ENCODE data around the gene ITGAV.

The ITGAV gene

GRCh38 chr2:186687807-186688211 lies 98.0 kb downstream of the ITGAV start:
- DNase-seq, result no peak

DNA sequence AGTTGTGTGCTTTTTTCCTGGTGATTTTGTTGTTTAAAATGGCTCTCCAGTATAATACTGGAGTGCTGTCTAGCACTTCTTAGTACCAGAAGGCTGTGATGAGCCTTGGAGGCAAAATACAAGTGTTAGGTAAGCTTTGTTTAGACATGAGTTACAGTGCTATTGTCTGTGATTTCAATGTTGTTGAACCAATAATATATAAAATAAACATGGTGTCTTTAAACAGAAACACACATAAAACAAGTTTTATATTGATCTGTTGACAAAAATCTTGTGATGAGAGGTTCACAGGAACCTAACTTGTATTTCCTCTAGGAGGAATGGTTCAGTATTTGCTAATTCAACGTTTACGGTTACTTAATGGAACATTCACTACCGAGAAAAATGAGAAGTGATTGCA lies 99.0 kb downstream of the ITGAV start:
- DNase-seq, result no peak

- no peak for DNase-seq
These were observed 100.9 kb downstream of the ITGAV start for GRCh38 chr2:186690786-186691185.

DNA sequence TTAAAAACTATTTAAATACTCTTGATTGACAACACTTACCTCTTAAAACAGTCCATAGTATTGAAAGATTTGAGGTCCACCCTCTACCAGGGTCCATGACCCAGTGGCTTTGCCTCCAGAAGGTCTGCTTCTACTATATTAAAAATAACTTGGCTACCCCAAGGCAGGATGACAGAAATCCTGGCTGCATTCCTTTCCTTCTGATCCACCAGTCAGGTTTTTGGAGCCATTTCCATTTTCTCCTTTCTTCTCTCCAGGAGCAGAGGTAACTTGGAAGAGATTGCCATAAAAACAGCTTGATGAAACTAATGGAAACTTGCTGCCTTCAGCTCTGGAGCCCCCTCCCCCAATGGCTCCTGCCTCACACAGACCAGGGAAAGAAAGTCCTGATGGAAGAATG lies 101.4 kb downstream of the ITGAV start:
- DNase-seq, result no peak

- DNase-seq, result no peak
These were observed 102.0 kb downstream of the ITGAV start for GRCh38 chr2:186691900-186692299.

- no peak for DNase-seq
These were observed 103.6 kb downstream of the ITGAV start for GRCh38 chr2:186693446-186693832.

DNA sequence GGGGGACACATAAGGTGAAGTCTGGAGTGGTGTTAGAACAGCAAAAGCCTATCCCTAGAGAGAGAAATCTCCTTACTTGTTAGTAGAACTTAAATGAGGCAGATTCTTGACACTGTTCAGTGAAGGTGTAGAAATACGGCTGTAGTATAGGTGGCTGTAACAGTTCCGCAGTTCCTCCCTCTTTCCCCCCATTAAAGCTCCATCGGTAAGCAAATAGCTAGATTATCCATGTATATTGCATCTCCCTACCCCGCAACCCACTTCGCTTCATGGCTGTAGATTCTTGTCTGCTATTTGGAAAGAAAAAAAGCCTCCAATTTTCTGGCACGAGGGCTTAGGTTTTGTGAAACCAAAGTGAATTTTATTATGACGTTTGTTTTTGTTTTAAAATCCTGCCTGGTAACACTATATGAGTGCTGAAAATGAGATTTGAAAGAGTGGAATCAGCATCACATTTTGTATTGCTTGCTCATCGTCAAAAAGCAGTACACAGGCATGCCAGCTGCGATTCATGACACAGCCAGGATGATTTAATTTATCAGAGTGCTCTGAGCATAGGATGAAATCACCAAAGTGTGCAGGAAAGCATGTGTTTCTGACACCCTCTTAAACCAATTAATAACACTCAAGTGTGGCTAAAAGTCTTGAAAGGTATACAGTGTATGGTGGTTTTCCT lies 105.4 kb downstream of the ITGAV start:
- DNase-seq, result peak; percentile 68

GRCh38 chr2:186696290-186696689 lies 106.4 kb downstream of the ITGAV start:
- no peak for DNase-seq

DNA sequence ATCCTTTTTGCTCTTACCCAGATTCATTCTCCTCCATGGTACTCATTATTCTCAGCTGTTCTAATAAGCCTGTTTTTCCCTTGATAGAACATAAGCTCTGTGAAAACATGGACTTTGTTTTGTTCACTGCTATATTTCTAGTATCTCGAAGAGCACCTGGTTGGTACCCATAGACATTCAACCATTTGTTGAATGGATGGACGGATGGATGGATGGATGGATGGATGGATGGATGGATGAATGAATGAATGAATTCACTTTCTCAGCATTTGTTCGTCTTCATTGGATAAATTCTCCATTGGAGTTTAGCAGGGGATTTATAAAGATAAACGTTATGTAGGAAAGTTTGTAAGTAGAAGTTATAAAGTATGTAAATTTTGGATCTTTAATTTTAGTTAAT lies 106.9 kb downstream of the ITGAV start:
- DNase-seq, result no peak

DNA sequence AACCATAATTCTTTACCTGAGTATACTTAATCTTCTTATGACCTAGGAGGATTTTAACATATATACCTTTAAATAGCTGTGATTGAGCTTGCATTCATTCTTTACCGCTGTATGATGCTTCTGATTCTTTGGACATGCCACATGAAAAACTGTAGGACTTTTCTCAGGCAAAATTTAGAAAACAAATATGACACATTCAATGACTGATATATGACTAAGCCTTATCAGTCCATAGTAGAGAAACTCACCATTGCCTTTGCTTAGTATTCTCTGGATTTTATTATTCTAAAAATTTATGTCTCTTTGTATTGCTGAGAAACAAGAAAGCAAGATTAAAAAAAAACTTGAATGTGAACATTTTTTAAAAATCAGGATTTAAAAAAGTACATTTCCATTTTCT lies 107.7 kb downstream of the ITGAV start:
- DNase-seq, result no peak

GRCh38 chr2:186699742-186700141 lies 109.9 kb downstream of the ITGAV start:
- DNase-seq, result no peak

GRCh38 chr2:186702006-186702405 lies 112.2 kb downstream of the ITGAV start:
- no peak for DNase-seq

DNA sequence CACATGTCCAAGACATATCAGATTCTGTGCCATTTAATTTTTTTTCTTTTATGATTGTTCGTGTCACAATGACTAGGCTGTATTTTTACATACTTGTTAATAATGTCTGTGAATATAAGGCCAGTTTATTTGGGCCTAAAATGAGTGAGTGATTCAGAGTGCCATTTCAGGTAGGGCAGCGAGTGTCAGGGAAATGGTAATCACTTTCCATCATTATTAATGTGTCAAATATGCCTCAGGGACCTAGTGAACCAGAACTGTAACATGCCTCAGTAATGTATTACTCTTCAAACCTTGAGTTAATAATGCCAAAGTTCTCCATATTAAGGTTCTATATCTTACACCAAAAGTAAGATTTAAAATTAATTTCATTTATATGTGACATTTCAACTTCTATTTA lies 112.6 kb downstream of the ITGAV start:
- no peak for DNase-seq

DNA sequence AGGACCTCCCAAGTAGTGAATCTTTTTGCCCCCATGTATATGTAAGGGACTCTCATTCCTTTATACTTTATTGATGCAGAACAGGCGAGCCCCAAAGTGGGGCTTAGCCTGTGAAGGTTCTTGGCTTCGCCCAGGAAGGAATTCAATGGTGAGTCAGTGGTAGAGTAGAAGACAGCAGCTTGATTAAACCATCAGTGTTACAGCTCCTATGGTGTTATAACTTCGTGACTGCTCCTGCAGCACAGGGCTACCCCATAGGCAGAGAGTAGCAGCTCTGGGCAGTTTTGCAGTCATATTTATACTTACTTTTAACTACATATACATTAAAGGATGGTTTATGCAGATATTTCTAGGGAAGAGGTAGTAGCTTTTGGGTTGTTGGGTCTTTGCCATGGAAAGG lies 115.0 kb downstream of the ITGAV start:
- DNase-seq, result no peak

GRCh38 chr2:186709529-186710450 lies 119.9 kb downstream of the ITGAV start:
- no peak for DNase-seq

- DNase-seq, result no peak
These were observed 123.8 kb downstream of the ITGAV start for GRCh38 chr2:186713691-186714090.

DNA sequence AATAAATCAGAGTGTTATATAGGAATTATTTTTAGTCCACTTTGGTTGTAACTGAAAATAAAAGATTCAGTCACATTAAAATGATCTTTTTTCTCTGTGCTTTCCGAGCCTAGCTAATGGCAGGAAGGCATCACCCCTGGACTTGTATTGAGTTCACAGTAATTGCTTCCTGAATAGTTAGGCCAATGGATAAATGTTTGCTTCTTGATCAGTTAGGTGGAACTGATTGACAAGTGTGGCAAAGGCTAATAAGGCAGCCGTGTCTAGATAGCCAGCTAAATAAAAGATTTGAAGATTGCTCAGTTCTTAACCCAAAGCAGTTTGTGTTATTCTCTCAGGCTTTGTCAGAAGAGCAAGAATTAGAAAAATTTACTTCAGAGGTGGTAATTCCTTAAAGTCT lies 124.8 kb downstream of the ITGAV start:
- no peak for DNase-seq

DNA sequence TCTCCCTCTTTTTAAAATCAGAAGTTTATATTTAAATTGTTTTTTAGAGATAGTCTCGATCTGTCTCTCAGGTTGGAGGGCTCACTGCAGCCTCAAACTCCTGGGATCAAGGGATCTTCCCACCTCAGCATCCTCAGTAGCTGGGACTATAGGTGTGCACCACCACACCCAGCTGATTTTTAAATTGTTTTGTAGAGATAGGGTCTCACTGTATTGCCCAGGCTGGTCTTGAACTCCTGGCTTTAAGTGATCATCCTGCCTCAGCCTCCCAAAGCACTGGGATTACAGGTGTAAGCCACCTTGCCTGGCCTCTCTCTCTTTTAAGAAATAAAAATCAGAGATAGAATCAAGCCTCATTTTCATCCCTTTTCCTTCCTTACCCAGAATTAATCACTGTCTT lies 126.1 kb downstream of the ITGAV start:
- DNase-seq, result no peak

- no peak for DNase-seq
These were observed 127.0 kb downstream of the ITGAV start for GRCh38 chr2:186716899-186717298.

- peak; percentile 57 for DNase-seq
These were observed 127.6 kb downstream of the ITGAV start for GRCh38 chr2:186717320-186718007.

DNA sequence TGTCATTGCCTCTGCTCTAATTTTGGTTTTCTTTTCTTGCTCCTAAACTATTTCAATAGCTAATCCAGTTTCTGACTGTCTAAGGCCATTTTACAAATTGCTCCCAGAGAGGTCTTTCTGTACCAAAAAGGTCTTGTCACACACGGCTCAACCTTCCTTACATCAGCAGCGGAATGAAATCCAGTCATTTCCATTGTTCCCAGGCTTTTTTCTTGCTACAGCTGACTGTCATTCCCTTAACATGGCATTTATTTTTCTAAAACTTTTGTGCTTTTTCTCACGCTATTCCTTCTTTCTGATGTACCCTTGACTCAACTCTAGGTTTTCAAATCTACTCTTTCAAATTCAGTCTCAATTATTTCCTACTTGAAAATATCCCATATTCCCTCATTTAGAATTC lies 128.3 kb downstream of the ITGAV start:
- no peak for DNase-seq

- no peak for DNase-seq
These were observed 129.0 kb downstream of the ITGAV start for GRCh38 chr2:186718903-186719302.

- DNase-seq, result no peak
These were observed 132.1 kb downstream of the ITGAV start for GRCh38 chr2:186721956-186722355.

- no peak for DNase-seq
These were observed 134.9 kb downstream of the ITGAV start for GRCh38 chr2:186724736-186725135.
